Measurements from ENCODE around the gene GMEB2.

The GMEB2 gene

DNA sequence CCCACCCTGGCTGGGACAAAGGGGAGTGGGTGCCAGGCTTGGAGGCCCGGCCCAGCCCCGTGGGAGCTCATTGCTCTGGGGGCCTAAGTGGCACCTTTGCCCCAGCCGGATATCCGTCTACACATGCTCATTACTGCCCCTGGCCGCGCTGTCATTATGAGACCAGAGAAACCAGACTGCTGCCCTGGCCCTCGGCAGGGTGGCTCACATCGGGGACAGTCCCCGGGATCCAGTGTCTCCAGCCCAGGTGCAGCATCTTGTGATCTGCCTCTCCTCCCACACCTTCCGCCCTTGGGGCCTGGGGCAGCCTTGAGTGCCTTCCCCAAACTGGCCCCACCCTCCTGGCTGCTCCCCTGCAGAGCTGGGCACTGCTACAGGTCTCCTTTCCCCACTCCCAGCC is 84.2 kb downstream of the GMEB2 start:
- DNase-seq: no peak

DNA sequence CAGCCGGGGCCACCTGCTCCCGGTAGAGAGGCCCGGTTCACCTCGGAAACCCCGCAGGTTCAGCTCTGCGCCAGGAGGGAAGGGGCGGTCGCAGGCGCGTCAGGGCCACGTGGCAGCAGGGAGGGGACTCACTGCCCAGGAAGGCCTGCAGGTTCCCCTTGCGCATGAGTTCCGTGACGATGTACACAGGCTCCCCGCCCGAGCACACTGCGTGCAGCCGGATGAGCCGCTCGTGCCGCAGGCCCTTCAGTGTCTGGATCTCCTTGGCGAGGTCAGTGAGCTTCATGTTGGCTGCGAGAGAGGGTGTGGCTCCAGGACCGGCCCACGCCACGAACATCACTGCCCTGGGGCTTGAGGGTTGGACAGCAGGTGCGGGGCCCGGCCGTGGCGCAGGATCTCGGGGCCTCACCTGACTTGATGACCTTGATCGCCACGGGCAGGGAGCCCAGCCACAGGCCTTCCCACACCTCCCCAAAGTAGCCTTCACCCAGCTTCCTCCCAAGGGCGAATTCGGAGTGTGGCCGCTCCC is 84.8 kb downstream of the GMEB2 start:
- DNase-seq: no peak

DNA sequence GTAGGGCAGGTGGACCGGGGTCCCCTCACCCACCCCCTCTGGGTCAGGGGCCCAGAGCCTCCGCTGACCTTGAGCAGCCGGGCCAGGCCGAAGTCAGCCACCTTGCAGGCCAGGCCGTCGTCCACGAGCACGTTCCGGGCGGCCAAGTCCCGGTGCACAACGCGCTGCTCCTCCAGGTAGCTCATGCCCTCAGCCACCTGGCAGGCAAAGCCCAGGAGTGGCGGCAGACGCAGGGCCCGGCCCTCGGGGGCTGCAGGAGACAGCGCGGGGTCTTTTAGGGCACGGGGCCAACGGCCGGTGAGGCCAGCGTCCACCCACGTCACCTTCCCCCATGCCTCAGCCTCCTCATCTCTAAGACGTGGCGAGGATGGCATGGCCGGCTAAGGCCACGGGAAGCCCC is 85.5 kb downstream of the GMEB2 start:
- no peak for DNase-seq

DNA sequence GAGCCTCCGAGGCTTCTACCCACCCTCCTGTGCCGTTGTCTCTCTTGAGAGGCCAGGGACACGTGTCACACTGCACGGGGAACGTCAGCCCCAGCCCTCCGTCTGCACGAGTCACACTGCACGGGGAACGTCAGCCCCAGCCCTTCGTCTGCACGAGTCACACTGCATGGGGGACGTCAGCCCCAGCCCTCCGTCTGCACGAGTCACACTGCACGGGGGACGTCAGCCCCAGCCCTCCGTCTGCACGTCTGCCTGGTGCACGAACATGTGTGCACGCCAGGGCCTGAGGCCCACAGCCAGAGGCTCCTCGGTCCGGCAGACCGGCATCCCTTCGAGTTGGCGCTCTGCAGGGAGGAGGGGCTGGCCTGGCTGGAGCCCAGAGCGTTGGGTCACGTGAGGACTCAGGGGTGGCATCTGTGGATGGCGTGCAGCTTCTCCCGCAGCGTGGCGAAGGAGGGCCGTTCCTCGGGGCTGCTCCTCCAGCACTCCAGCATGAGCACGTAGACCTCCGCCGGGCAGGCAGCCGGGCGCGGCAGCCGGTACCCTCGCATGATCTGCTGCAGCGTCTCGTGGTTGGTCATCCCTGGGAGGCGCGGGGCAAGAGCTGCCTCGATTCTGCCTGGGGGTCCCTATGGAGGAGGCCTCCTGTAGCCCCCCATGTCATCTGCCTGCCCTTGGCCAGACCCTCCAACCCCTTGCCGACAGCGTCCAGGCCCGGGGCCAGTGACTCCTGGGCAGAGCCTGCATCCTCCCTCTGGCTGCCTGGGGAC is 86.3 kb downstream of the GMEB2 start:
- DNase-seq: no peak

DNA sequence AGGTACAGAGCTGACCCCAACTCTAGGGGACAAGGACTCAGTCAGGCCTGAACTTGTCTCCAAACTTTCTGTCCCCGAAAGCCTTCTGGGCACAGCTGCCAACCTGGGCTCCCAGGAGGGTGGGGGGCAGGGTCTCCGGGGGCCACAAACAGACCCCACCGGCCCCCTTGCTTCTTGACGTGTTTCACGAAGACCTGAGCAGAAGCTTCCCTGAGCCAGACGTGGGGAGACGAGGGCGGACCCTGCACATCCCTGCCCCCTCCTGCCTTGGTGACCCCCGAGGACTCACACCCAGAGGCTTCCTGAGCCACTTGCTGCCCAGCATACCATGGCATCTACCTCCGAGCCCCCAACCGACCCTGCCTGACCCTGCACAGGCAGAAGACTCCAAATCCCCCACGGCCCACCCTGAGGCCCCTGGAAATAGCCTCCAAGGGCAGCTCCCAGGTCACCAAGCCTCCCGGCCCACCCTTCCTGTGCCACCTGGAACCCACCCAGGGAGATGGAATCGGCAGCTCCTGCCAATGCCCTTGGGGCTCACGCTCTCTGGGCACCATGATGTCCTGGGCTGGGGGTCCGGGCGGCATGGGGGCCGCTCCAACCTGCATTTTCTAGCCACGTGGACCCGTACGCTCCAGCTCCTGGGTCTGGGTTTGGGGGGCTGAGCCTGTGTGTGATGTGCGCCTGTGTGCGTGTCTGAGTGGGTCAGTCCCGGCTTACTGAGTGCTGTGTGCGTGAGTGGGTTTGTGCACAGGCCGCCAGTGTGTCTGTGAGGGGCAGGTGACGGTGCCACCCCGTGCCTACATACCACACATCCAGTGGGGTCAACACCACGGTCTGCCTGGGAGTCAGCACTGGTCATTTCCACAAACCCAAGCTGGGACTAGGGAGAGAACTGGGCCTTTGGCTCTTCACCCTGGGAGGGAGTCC is 87.2 kb downstream of the GMEB2 start:
- no peak for DNase-seq

DNA sequence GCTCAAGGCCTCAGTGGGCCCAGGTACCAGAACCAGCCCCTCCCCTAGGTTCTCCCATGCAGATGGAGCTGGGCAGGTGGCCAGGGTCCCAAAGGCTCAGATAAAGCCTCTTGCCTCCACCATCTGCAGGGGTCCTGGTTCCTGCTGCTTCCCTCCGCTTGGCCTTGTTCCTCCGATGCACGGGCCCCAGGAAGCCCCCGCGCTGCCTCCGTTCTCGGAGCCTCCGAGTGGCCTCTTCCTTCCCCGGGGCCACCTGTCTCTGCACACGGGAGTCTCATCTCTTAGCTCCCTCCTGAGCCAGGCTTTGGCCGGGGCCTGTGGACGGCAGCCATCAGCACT is 87.8 kb downstream of the GMEB2 start:
- DNase-seq: no peak

DNA sequence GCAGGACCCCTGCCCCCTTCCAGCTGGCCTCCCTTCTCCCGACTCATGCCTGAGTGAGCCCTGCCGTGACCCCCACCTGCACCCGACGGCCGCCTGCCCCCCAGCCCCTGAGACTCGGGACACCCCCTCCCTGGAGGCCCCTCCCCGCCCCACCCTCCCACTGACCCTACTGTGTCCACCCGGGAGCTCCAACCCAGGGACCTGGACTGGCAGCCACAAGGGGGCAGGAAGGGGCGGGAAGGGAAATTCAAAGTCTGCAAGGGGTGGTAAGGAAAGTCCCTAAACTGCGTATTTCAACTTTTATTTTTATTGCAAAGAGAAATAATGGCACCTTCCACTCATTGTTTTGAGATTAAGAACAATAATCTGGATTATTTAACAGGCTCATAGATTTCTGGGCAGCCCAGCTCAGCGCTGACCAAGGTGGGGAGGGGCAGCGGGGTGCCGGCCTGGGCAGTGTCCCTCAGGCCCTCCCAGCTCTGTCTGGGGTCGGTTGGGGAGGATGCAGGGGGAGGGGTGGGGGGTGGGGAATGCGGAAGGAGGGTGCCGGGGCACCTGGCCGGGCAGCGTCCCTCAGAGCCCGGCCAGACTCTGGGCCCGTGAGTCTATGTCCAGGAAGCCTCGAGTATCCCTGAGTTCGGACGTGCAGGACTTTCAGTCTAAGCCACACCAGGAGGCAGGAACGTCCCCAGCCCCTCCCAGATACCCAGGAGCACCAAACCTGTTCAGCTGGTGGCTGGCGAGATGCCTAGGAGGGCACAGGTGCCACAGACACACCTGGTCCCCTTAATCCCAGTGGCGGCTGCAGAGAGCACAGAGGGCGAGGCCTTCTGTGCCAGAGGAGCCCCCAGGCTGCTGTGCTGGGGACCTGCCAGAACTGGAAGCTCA is 88.5 kb downstream of the GMEB2 start:
- no peak for DNase-seq
